ENCODE data around the gene DPY30.
A peak's percentile ranks its signal among the peaks of the same experiment; 100 is the strongest.
"Not testable (repeated sequence)": the region's sequence is repeated elsewhere in the genome, so short reads cannot be mapped to it uniquely, and the experiment has no call there.

DPY30 gene

GRCh38 chr2:32039447-32040219 is at the start of gene DPY30:
TSS of gene DPY30 (minus strand) at chr2:32039805. CDS start at chr2:32039456, 349 bp downstream.
- DNase-seq: peak; percentile 91

- DNase-seq: no peak
Observed at GRCh38 chr2:32074134-32074506, 34.5 kb upstream of the DPY30 start.

- DNase-seq: no peak
Observed at GRCh38 chr2:32067549-32067948, 27.9 kb upstream of the DPY30 start.

GRCh38 chr2:32064713-32065112 is 25.1 kb upstream of the DPY30 start:
- no peak for DNase-seq

- no peak for DNase-seq
Observed at GRCh38 chr2:32064021-32064601, 24.5 kb upstream of the DPY30 start.

GRCh38 chr2:32063310-32064020 is 23.9 kb upstream of the DPY30 start, which contains the start of gene SPAST:
TSS of gene SPAST (plus strand) at chr2:32063556. CDS start at chr2:32063832, 276 bp downstream.
- DNase-seq: peak; percentile 98

GRCh38 chr2:32061973-32062861 is 22.6 kb upstream of the DPY30 start:
- DNase-seq: no peak

GRCh38 chr2:32061430-32061829 is 21.8 kb upstream of the DPY30 start:
- DNase-seq: no peak

GRCh38 chr2:32060266-32060665 is 20.7 kb upstream of the DPY30 start:
- no peak for DNase-seq

GRCh38 chr2:32058130-32058529 is 18.5 kb upstream of the DPY30 start:
- no peak for DNase-seq

- not testable (repeated sequence) for DNase-seq
Observed at GRCh38 chr2:32054583-32054982, 15.0 kb upstream of the DPY30 start.

- no peak for DNase-seq
Observed at GRCh38 chr2:32051836-32052439, 12.3 kb upstream of the DPY30 start.

- DNase-seq: no peak
Observed at GRCh38 chr2:32043561-32043960, 4.0 kb upstream of the DPY30 start.

- not testable (repeated sequence) for DNase-seq
Observed at GRCh38 chr2:32034198-32034887, 5.3 kb downstream of the DPY30 start.

GRCh38 chr2:32018789-32019482 is 20.7 kb downstream of the DPY30 start:
- DNase-seq: not testable (repeated sequence)

- DNase-seq: no peak
Observed at GRCh38 chr2:32012872-32013271, 26.7 kb downstream of the DPY30 start.

GRCh38 chr2:32011485-32011960 is 28.1 kb downstream of the DPY30 start:
- DNase-seq: no peak

- DNase-seq: peak; percentile 93
Observed at GRCh38 chr2:32010670-32011484, 28.7 kb downstream of the DPY30 start, which contains the start of gene MEMO1. TSS of gene MEMO1 (minus strand) at chr2:32011008. CDS start at chr2:32010247, 761 bp downstream.

- DNase-seq: peak; percentile 73
Observed at GRCh38 chr2:32010280-32010669, 29.3 kb downstream of the DPY30 start.
